ENCODE measurements around the gene TTI1.
A peak's percentile ranks its signal among the peaks of the same experiment; 100 is the strongest.

The TTI1 gene

DNA sequence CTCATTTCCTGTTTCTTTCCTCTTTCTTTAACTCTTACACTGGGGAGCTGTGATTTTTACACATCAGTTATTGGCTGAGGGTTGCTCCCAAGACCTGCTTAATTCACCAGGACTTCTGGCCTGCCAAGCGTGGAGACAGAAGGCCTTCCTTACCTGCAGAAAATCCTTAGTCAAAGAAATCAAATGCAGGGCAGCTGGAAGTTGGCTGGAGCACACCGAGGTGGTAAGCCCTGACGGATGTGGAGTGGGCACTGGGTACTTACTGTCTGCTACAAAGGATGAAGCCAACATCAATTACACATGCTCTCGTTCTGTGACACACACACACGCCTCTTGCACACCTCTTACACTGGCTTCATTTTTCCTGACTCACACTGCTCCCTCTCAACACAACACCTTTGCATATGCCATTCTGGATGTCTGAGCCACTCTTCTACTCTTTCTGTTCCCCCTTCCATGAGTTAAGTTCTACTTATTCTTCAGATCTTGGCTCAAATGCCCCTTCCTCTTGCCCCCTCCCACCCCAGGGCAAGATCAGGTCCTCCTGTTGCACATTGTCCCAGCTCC is 61.6 kb downstream of the TTI1 start:
- no peak overlapping the region for H3K14ac ChIP-seq (ENCODE audit: low read length)
- H3K36me3 ChIP-seq (replicated peaks in 1 of 2; ENCODE audit: control insufficient read depth in 2 of 2, insufficient read depth in 2 of 2, low read length in 2 of 2), result no peaks in the 10 kb centered on the region
- H2BK15ac ChIP-seq (ENCODE audit: low read length), result no peak overlapping the region
- no CpG with 5 or more reads among the region's 5 CpGs for WGBS, 2 donors (ENCODE audit: extremely low coverage in 2 of 2, insufficient read length in 2 of 2, insufficient replicate concordance in 1 of 2)
- H3K18ac ChIP-seq (ENCODE audit: low read length), result peak overlapping the region; percentile 4
- H2AFZ ChIP-seq (ENCODE audit: low read length), result no peak overlapping the region
- H2AK5ac ChIP-seq (ENCODE audit: low read depth, low read length), result no peak overlapping the region
- no peak overlapping the region for H3K23ac ChIP-seq (ENCODE audit: low read depth, low read length, poor library complexity)
- no peak overlapping the region for H2BK120ac ChIP-seq (ENCODE audit: low read depth, low read length)
- no peak overlapping the region for H3K9ac ChIP-seq (ENCODE audit: low read depth, low read length, poor library complexity)
- no peak overlapping the region for H3K4ac ChIP-seq (ENCODE audit: low read length)
- H2BK5ac ChIP-seq (ENCODE audit: low read length), result no peak overlapping the region
- no peak overlapping the region for H3K4me2 ChIP-seq (ENCODE audit: insufficient read depth, low read length, poor library complexity, severe bottlenecking)
- peaks cover 5 to 6% of the 10 kb centered on the region in 2 donors for H3K9me3 ChIP-seq (replicated peaks in 1 of 2; ENCODE audit: control insufficient read depth in 2 of 2, insufficient read depth in 1 of 2, low read depth in 1 of 2, low read length in 2 of 2)
- peaks cover 0 to 3% (median 0%) of the 10 kb centered on the region in 3 experiments for H3K27me3 ChIP-seq (ENCODE audit: control insufficient read depth in 3 of 3, insufficient read depth in 3 of 3, low read depth in 1 of 3, low read length in 3 of 3)
- no peak overlapping the region for H4K91ac ChIP-seq (ENCODE audit: low read depth, low read length, poor library complexity)
- H4K8ac ChIP-seq (ENCODE audit: low read depth, low read length), result no peak overlapping the region
- H3K79me1 ChIP-seq (ENCODE audit: low read depth, low read length), result no peaks in the 10 kb centered on the region
- H3K4me1 ChIP-seq (ENCODE audit: control insufficient read depth in 2 of 2, insufficient read depth in 1 of 2, low read depth in 1 of 2, low read length in 2 of 2), result peaks cover 11 to 12% of the 10 kb centered on the region in 2 donors
- no peak overlapping the region for H2BK12ac ChIP-seq (ENCODE audit: low read length)
- H3K27ac ChIP-seq (replicated peaks; ENCODE audit: low read length), result no peak overlapping the region
- H3K4me3 ChIP-seq (ENCODE audit: low read length in 2 of 2), result no peak overlapping the region
- no peak for DNase-seq (ENCODE audit: low spot score)

GRCh38 chr20:37970856-37971245 is 62.4 kb downstream of the TTI1 start:
- Histone ChIP-seq H3K4me1 (ENCODE audit: control insufficient read depth in 2 of 2, insufficient read depth in 1 of 2, low read depth in 1 of 2, low read length in 2 of 2) (peaks cover 9% of the 10 kb centered on the region in 2 donors), H3K79me1 (ENCODE audit: low read depth, low read length) (no peaks in the 10 kb centered on the region), H3K4me3 (ENCODE audit: low read length in 2 of 2) (no peak overlapping the region), H4K8ac (ENCODE audit: low read depth, low read length) (no peak overlapping the region), H2BK12ac (ENCODE audit: low read length) (no peak overlapping the region), H2AK5ac (ENCODE audit: low read depth, low read length) (no peak overlapping the region), H3K27ac (replicated peaks; ENCODE audit: low read length) (no peak overlapping the region), H3K9ac (ENCODE audit: low read depth, low read length, poor library complexity) (no peak overlapping the region), H3K4me2 (ENCODE audit: insufficient read depth, low read length, poor library complexity, severe bottlenecking) (no peak overlapping the region), H2BK15ac (ENCODE audit: low read length) (no peak overlapping the region), H3K36me3 (replicated peaks in 1 of 2; ENCODE audit: control insufficient read depth in 2 of 2, insufficient read depth in 2 of 2, low read length in 2 of 2) (no peaks in the 10 kb centered on the region), H3K18ac (ENCODE audit: low read length) (no peak overlapping the region), H3K27me3 (ENCODE audit: control insufficient read depth in 3 of 3, insufficient read depth in 3 of 3, low read depth in 1 of 3, low read length in 3 of 3) (peaks cover 0 to 3% (median 0%) of the 10 kb centered on the region in 3 experiments), H4K91ac (ENCODE audit: low read depth, low read length, poor library complexity) (no peak overlapping the region), H3K4ac (ENCODE audit: low read length) (no peak overlapping the region), H3K14ac (ENCODE audit: low read length) (no peak overlapping the region), H3K23ac (ENCODE audit: low read depth, low read length, poor library complexity) (no peak overlapping the region), H2AFZ (ENCODE audit: low read length) (no peak overlapping the region), H2BK120ac (ENCODE audit: low read depth, low read length) (no peak overlapping the region), H3K9me3 (replicated peaks in 1 of 2; ENCODE audit: control insufficient read depth in 2 of 2, insufficient read depth in 1 of 2, low read depth in 1 of 2, low read length in 2 of 2) (peaks cover 5 to 6% of the 10 kb centered on the region in 2 donors), H2BK5ac (ENCODE audit: low read length) (no peak overlapping the region)
- no peak for DNase-seq (ENCODE audit: low spot score)

GRCh38 chr20:37969949-37970855 is 63.1 kb downstream of the TTI1 start:
- no CpG with 5 or more reads among the region's 7 CpGs for WGBS, 2 donors (ENCODE audit: extremely low coverage in 2 of 2, insufficient read length in 2 of 2, insufficient replicate concordance in 1 of 2)
- H3K4me1 ChIP-seq (ENCODE audit: control insufficient read depth in 2 of 2, insufficient read depth in 1 of 2, low read depth in 1 of 2, low read length in 2 of 2), result peaks cover 9% of the 10 kb centered on the region in 2 donors
- H3K9me3 ChIP-seq (replicated peaks in 1 of 2; ENCODE audit: control insufficient read depth in 2 of 2, insufficient read depth in 1 of 2, low read depth in 1 of 2, low read length in 2 of 2), result peaks cover 5 to 6% of the 10 kb centered on the region in 2 donors
- no peak overlapping the region for H2BK120ac ChIP-seq (ENCODE audit: low read depth, low read length)
- no peak overlapping the region for H3K4ac ChIP-seq (ENCODE audit: low read length)
- H2BK5ac ChIP-seq (ENCODE audit: low read length), result no peak overlapping the region
- no peaks in the 10 kb centered on the region for H3K36me3 ChIP-seq (replicated peaks in 1 of 2; ENCODE audit: control insufficient read depth in 2 of 2, insufficient read depth in 2 of 2, low read length in 2 of 2)
- no peak overlapping the region for H3K4me2 ChIP-seq (ENCODE audit: insufficient read depth, low read length, poor library complexity, severe bottlenecking)
- H3K14ac ChIP-seq (ENCODE audit: low read length), result no peak overlapping the region
- H3K4me3 ChIP-seq (ENCODE audit: low read length in 2 of 2), result no peak overlapping the region
- no peak overlapping the region for H2BK15ac ChIP-seq (ENCODE audit: low read length)
- H2AK5ac ChIP-seq (ENCODE audit: low read depth, low read length), result no peak overlapping the region
- no peak overlapping the region for H3K9ac ChIP-seq (ENCODE audit: low read depth, low read length, poor library complexity)
- no peak overlapping the region for H2AFZ ChIP-seq (ENCODE audit: low read length)
- H2BK12ac ChIP-seq (ENCODE audit: low read length), result no peak overlapping the region
- H4K91ac ChIP-seq (ENCODE audit: low read depth, low read length, poor library complexity), result no peak overlapping the region
- H3K27ac ChIP-seq (replicated peaks; ENCODE audit: low read length), result no peak overlapping the region
- H3K79me1 ChIP-seq (ENCODE audit: low read depth, low read length), result no peaks in the 10 kb centered on the region
- DNase-seq (ENCODE audit: low spot score), result no peak
- no peak overlapping the region for H4K8ac ChIP-seq (ENCODE audit: low read depth, low read length)
- peaks cover 0 to 3% (median 0%) of the 10 kb centered on the region in 3 experiments for H3K27me3 ChIP-seq (ENCODE audit: control insufficient read depth in 3 of 3, insufficient read depth in 3 of 3, low read depth in 1 of 3, low read length in 3 of 3)
- no peak overlapping the region for H3K23ac ChIP-seq (ENCODE audit: low read depth, low read length, poor library complexity)
- no peak overlapping the region for H3K18ac ChIP-seq (ENCODE audit: low read length)

DNA sequence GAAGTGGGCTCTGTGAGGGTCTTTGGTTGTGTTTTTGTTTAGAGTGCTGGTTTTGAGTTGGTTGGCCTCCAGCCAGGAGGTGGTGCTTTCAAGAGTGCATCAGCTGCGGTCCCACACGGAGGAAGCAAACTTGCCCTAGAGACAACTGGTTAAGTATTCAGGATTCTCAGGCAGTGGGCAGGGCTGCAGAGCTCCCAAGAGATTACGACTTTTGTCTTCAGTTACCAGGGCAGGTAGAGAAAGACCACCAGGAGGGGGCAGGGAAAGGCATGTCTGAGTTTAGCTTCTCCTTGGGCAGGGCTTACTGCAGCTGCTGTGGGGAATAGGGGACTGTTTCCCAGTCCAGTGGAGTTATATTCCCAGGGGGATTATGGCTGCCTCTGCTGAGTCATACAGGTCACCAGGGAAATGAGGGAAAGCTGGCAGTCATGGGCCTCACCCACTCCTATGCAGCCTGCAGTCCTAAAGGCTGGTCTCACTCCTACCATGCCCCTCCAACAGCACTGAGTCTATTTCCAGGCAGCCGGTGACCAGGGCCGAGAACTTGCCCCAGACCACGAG is 64.3 kb downstream of the TTI1 start:
- WGBS, 2 donors (ENCODE audit: extremely low coverage in 2 of 2, insufficient read length in 2 of 2, insufficient replicate concordance in 1 of 2), result no CpG with 5 or more reads among the region's 6 CpGs
- no peak for DNase-seq (ENCODE audit: low spot score)
- Histone ChIP-seq H2BK12ac (ENCODE audit: low read length) (no peak overlapping the region), H3K27me3 (ENCODE audit: control insufficient read depth in 3 of 3, insufficient read depth in 3 of 3, low read depth in 1 of 3, low read length in 3 of 3) (peaks cover 0 to 3% (median 0%) of the 10 kb centered on the region in 3 experiments), H3K9ac (ENCODE audit: low read depth, low read length, poor library complexity) (no peak overlapping the region), H3K27ac (replicated peaks; ENCODE audit: low read length) (peak overlapping the region; percentile 43), H3K14ac (ENCODE audit: low read length) (no peak overlapping the region), H2AK5ac (ENCODE audit: low read depth, low read length) (no peak overlapping the region), H4K91ac (ENCODE audit: low read depth, low read length, poor library complexity) (no peak overlapping the region), H3K4me2 (ENCODE audit: insufficient read depth, low read length, poor library complexity, severe bottlenecking) (no peak overlapping the region), H3K23ac (ENCODE audit: low read depth, low read length, poor library complexity) (no peak overlapping the region), H3K4me3 (ENCODE audit: low read length in 2 of 2) (no peak overlapping the region), H3K79me1 (ENCODE audit: low read depth, low read length) (no peaks in the 10 kb centered on the region), H4K8ac (ENCODE audit: low read depth, low read length) (no peak overlapping the region), H2BK120ac (ENCODE audit: low read depth, low read length) (no peak overlapping the region), H3K36me3 (replicated peaks in 1 of 2; ENCODE audit: control insufficient read depth in 2 of 2, insufficient read depth in 2 of 2, low read length in 2 of 2) (no peaks in the 10 kb centered on the region), H3K18ac (ENCODE audit: low read length) (no peak overlapping the region), H2AFZ (ENCODE audit: low read length) (peak overlapping the region; percentile 1), H2BK15ac (ENCODE audit: low read length) (peak overlapping the region; percentile 47), H3K9me3 (replicated peaks in 1 of 2; ENCODE audit: control insufficient read depth in 2 of 2, insufficient read depth in 1 of 2, low read depth in 1 of 2, low read length in 2 of 2) (peaks cover 5 to 6% of the 10 kb centered on the region in 2 donors), H3K4ac (ENCODE audit: low read length) (no peak overlapping the region), H3K4me1 (ENCODE audit: control insufficient read depth in 2 of 2, insufficient read depth in 1 of 2, low read depth in 1 of 2, low read length in 2 of 2) (peaks cover 9% of the 10 kb centered on the region in 2 donors), H2BK5ac (ENCODE audit: low read length) (no peak overlapping the region)

Measured in neuronal stem cell (in vitro differentiated cells).